Ovary (tissue), 3 donors: Measurements from ENCODE around the gene MGME1.

ENCODE experiments used
- CTCF ChIP-seq, 3 donors: fragments of 450-650 bp in 2 of 3; fragments of 200-600 bp in 1 of 3; IDR thresholded peaks; one replicate each; pipeline versions ENCODE4 v1.5.1 to v1.8.0; 2016 to 2022; ENCODE audit warnings: antibody characterized with exemption in 3 of 3, mild to moderate bottlenecking in 1 of 3
- EP300 ChIP-seq: sonication (generic); formaldehyde crosslinking; IDR thresholded peaks from one replicate; pipeline ENCODE4 v1.6.1; 2017; ENCODE audit warnings: antibody characterized with exemption
- POLR2A ChIP-seq: fragments of 450-650 bp; IDR thresholded peaks from one replicate; pipeline ENCODE4 v1.6.1; 2017; ENCODE audit warnings: antibody characterized with exemption, mild to moderate bottlenecking, moderate library complexity
- donor health status: DM: no; HTN: no; CAD: no.

GRCh38 chr20:18018100-18018499 is 49.3 kb downstream of the MGME1 start:
- TF ChIP-seq CTCF (IDR thresholded peaks at IDR 0.05) (no peak), POLR2A (no peak), EP300 (no peak)
